ENCODE measurements around the gene IMPDH1.

- TF ChIP-seq EGR1 (IDR thresholded peaks at IDR 0.05; ENCODE audit: low read depth in 2 of 2): no peak
- no peak for TF ChIP-seq CTCF (IDR thresholded peaks at IDR 0.05; ENCODE audit: low read depth, low read length, missing input control)
- no peak for TF ChIP-seq YY1 (IDR thresholded peaks at IDR 0.05)
- TF ChIP-seq JUND (IDR thresholded peaks at IDR 0.05): no peak
- no peak for TF ChIP-seq FOXA1 (IDR thresholded peaks at IDR 0.05)
- TF ChIP-seq SP1 (IDR thresholded peaks at IDR 0.05): no peak
- TF ChIP-seq TAF1 (conservative IDR thresholded peaks at IDR 0.05): no peak
- TF ChIP-seq HNF4A (conservative IDR thresholded peaks at IDR 0.05): no peak
- no peak for TF ChIP-seq MAX (IDR thresholded peaks at IDR 0.05)
- TF ChIP-seq RXRA (IDR thresholded peaks at IDR 0.05): no peak
- TF ChIP-seq REST (IDR thresholded peaks at IDR 0.05): no peak
- TF ChIP-seq ATF3 (IDR thresholded peaks at IDR 0.05): no peak
- TF ChIP-seq RAD21 (IDR thresholded peaks at IDR 0.05): no peak
These were observed 9.2 kb downstream of the IMPDH1 start for GRCh38 chr7:128400566-128400965.
